Mesenchymal stem cell (in vitro differentiated cells and primary cell): ENCODE measurements around the gene UBAC2.

Experiments used
- DNase-seq: peaks from one replicate; pipeline ENCODE4 v3.0.0-alpha.2; 2013
- H2AFZ ChIP-seq: one replicate; pipeline ENCODE4 v1.6.1; 2013; ENCODE audit warnings: low read depth, mild to moderate bottlenecking, control low read depth, inconsistent platforms, low read length, moderate library complexity
- H2AK5ac ChIP-seq: 2 replicates; pipeline ENCODE4 v1.6.1; 2013; ENCODE audit warnings: low read length, moderate library complexity, mild to moderate bottlenecking, inconsistent platforms; ENCODE audit not compliant: severe bottlenecking
- H2BK120ac ChIP-seq: one replicate; pipeline ENCODE4 v1.6.1; 2013; ENCODE audit warnings: low read depth, mild to moderate bottlenecking, inconsistent platforms, low read length, moderate library complexity
- H2BK12ac ChIP-seq, 2 experiments: one replicate each; pipeline ENCODE4 v1.6.1; 2013; ENCODE audit warnings: inconsistent platforms in 2 of 2, low read length in 2 of 2, mild to moderate bottlenecking in 2 of 2, moderate library complexity in 2 of 2, control low read depth in 1 of 2
- H2BK15ac ChIP-seq: one replicate; pipeline ENCODE4 v1.6.1; 2013; ENCODE audit warnings: mild to moderate bottlenecking, low read depth, inconsistent platforms; ENCODE audit not compliant: poor library complexity, severe bottlenecking
- H2BK5ac ChIP-seq: 2 replicates; pipeline ENCODE4 v1.6.1; 2013; ENCODE audit warnings: low read depth, mild to moderate bottlenecking, low read length, control low read depth, inconsistent platforms; ENCODE audit not compliant: poor library complexity, severe bottlenecking
- H3K14ac ChIP-seq, 2 experiments: one replicate each; pipeline ENCODE4 v1.6.1; 2013; ENCODE audit warnings: inconsistent platforms in 2 of 2, low read length in 2 of 2, control low read depth in 1 of 2, mild to moderate bottlenecking in 1 of 2, moderate library complexity in 1 of 2
- H3K18ac ChIP-seq, 2 experiments: one replicate each; pipeline ENCODE4 v1.6.1; 2013; ENCODE audit warnings: inconsistent platforms in 2 of 2, low read length in 2 of 2, control low read depth in 1 of 2, low read depth in 1 of 2, mild to moderate bottlenecking in 1 of 2
- H3K23ac ChIP-seq, 2 experiments: one replicate each; pipeline ENCODE4 v1.6.1; 2013; ENCODE audit warnings: inconsistent platforms in 2 of 2, low read length in 2 of 2, mild to moderate bottlenecking in 2 of 2, moderate library complexity in 2 of 2, control low read depth in 1 of 2
- H3K27ac ChIP-seq: 2 replicates; pipeline ENCODE4 v1.5.1; 2013; ENCODE audit warnings: mild to moderate bottlenecking, moderate library complexity, low read length, control low read depth, inconsistent platforms; ENCODE audit not compliant: poor library complexity, severe bottlenecking
- H3K27me3 ChIP-seq, 2 experiments: 2 replicates each; pipeline versions ENCODE4 v1.6.1 to v1.7.0; 2013; ENCODE audit warnings: low read length in 2 of 2, mild to moderate bottlenecking in 2 of 2, moderate library complexity in 2 of 2, control low read depth in 1 of 2, inconsistent platforms in 1 of 2; ENCODE audit not compliant: control insufficient read depth in 1 of 2, insufficient read depth in 1 of 2
- H3K36me3 ChIP-seq, 2 experiments: 2 replicates each; pipeline versions ENCODE4 v1.6.1 to v1.7.0; 2013; ENCODE audit warnings: low read length in 2 of 2, control low read depth in 1 of 2, inconsistent platforms in 1 of 2, low read depth in 1 of 2, mild to moderate bottlenecking in 1 of 2; ENCODE audit not compliant: insufficient read depth in 2 of 2, control insufficient read depth in 1 of 2
- H3K4ac ChIP-seq, 2 experiments: one replicate each; pipeline ENCODE4 v1.6.1; 2013; ENCODE audit warnings: inconsistent platforms in 2 of 2, low read length in 2 of 2, mild to moderate bottlenecking in 2 of 2, moderate library complexity in 2 of 2, control low read depth in 1 of 2, low read depth in 1 of 2
- H3K4me1 ChIP-seq: 2 replicates; pipeline ENCODE4 v1.6.1; 2013; ENCODE audit warnings: low read depth, low read length, control low read depth; ENCODE audit not compliant: control insufficient read depth, insufficient read depth
- H3K4me2 ChIP-seq: 2 replicates; pipeline ENCODE4 v1.6.1; 2013; ENCODE audit warnings: low read length, mild to moderate bottlenecking, inconsistent platforms; ENCODE audit not compliant: poor library complexity, severe bottlenecking
- H3K4me3 ChIP-seq, 2 experiments: 2 replicates each; pipeline versions ENCODE4 v1.5.1 to v1.7.0; 2013; ENCODE audit warnings: low read length in 2 of 2, mild to moderate bottlenecking in 2 of 2, control low read depth in 1 of 2, low read depth in 1 of 2; ENCODE audit not compliant: insufficient read depth in 1 of 2
- H3K79me1 ChIP-seq: replicated peaks from 2 replicates; pipeline ENCODE4 v1.6.1; 2013; ENCODE audit warnings: mild to moderate bottlenecking, control low read depth, low read length, inconsistent platforms; ENCODE audit not compliant: poor library complexity, severe bottlenecking
- H3K9ac ChIP-seq: 2 replicates; pipeline ENCODE4 v1.7.0; 2013; ENCODE audit warnings: mild to moderate bottlenecking, low read length, moderate library complexity
- H3K9me3 ChIP-seq: 2 replicates; pipeline ENCODE4 v1.7.0; 2013; ENCODE audit warnings: mild to moderate bottlenecking, low read length; ENCODE audit not compliant: control insufficient read depth
- H4K8ac ChIP-seq: one replicate; pipeline ENCODE4 v1.6.1; 2013; ENCODE audit warnings: inconsistent platforms, mild to moderate bottlenecking, low read length, moderate library complexity
- H4K91ac ChIP-seq: one replicate; pipeline ENCODE4 v1.6.1; 2013; ENCODE audit warnings: mild to moderate bottlenecking, low read length, inconsistent platforms
- WGBS: methylation state at CpG from one replicate; pipeline ENCODE4 v1.1.7; 2013; ENCODE audit warnings: mixed read lengths; 5-methylcytosine and 5-hydroxymethylcytosine counted together

The UBAC2 gene

GRCh38 chr13:99290894-99291293 is 90.2 kb downstream of the UBAC2 start:
- Histone ChIP-seq H3K4me1 (no peaks in the 10 kb centered on the region), H3K36me3 (peaks cover 0 to 3% of the 10 kb centered on the region in 2 experiments), H2AFZ (no peak overlapping the region), H4K91ac (no peak overlapping the region), H3K27me3 (no peaks in the 10 kb centered on the region), H3K18ac (no peak overlapping the region), H2AK5ac (no peak overlapping the region), H4K8ac (no peak overlapping the region), H3K27ac (no peak overlapping the region), H2BK5ac (no peak overlapping the region), H3K4ac (no peak overlapping the region), H3K79me1 (peaks cover 30% of the 10 kb centered on the region), H3K9me3 (no peaks in the 10 kb centered on the region), H2BK120ac (no peak overlapping the region), H3K14ac (no peak overlapping the region), H3K4me2 (no peak overlapping the region), H3K4me3 (no peak overlapping the region), H2BK15ac (no peak overlapping the region), H3K23ac (no peak overlapping the region), H2BK12ac (no peak overlapping the region), H3K9ac (no peak overlapping the region)
- WGBS, result 94% methylated on average over 3 of the region's 3 CpGs
- DNase-seq, result no peak

- Histone ChIP-seq H3K23ac (no peak overlapping the region), H2BK15ac (no peak overlapping the region), H3K9me3 (no peaks in the 10 kb centered on the region), H4K91ac (no peak overlapping the region), H3K4me2 (no peak overlapping the region), H2AFZ (no peak overlapping the region), H4K8ac (no peak overlapping the region), H3K4me3 (no peak overlapping the region), H2BK120ac (no peak overlapping the region), H3K36me3 (peaks cover 0 to 3% of the 10 kb centered on the region in 2 experiments), H2BK12ac (no peak overlapping the region), H3K9ac (no peak overlapping the region), H3K27me3 (no peaks in the 10 kb centered on the region), H3K4me1 (no peaks in the 10 kb centered on the region), H2BK5ac (no peak overlapping the region), H3K27ac (no peak overlapping the region), H2AK5ac (no peak overlapping the region), H3K4ac (no peak overlapping the region), H3K14ac (no peak overlapping the region), H3K79me1 (peaks cover 23% of the 10 kb centered on the region), H3K18ac (no peak overlapping the region)
- 100% methylated on average over 2 of the region's 2 CpGs for WGBS
- no peak for DNase-seq
Observed at GRCh38 chr13:99293178-99293577, 92.5 kb downstream of the UBAC2 start.

GRCh38 chr13:99294198-99294597 is 93.5 kb downstream of the UBAC2 start:
- Histone ChIP-seq H2BK12ac (no peak overlapping the region), H3K9ac (no peak overlapping the region), H3K9me3 (no peaks in the 10 kb centered on the region), H3K4me2 (no peak overlapping the region), H4K8ac (no peak overlapping the region), H3K27me3 (no peaks in the 10 kb centered on the region), H3K4me3 (no peak overlapping the region), H3K4me1 (no peaks in the 10 kb centered on the region), H2BK15ac (no peak overlapping the region), H3K14ac (no peak overlapping the region), H3K36me3 (peaks cover 0 to 3% of the 10 kb centered on the region in 2 experiments), H3K18ac (no peak overlapping the region), H2BK5ac (no peak overlapping the region), H3K23ac (no peak overlapping the region), H2AK5ac (no peak overlapping the region), H4K91ac (no peak overlapping the region), H3K4ac (no peak overlapping the region), H3K27ac (no peak overlapping the region), H2BK120ac (no peak overlapping the region), H2AFZ (no peak overlapping the region), H3K79me1 (peaks cover 21% of the 10 kb centered on the region)
- DNase-seq, result no peak

GRCh38 chr13:99294958-99295357 is 94.3 kb downstream of the UBAC2 start:
- Histone ChIP-seq H2BK5ac (no peak overlapping the region), H2AFZ (no peak overlapping the region), H3K79me1 (peaks cover 21% of the 10 kb centered on the region), H3K4me1 (peaks cover under 1% of the 10 kb centered on the region), H3K4me2 (no peak overlapping the region), H4K8ac (no peak overlapping the region), H3K36me3 (peaks cover 0 to 3% of the 10 kb centered on the region in 2 experiments), H3K18ac (no peak overlapping the region), H3K4me3 (no peak overlapping the region), H3K9ac (no peak overlapping the region), H2BK12ac (no peak overlapping the region), H3K9me3 (no peaks in the 10 kb centered on the region), H2AK5ac (no peak overlapping the region), H3K27ac (no peak overlapping the region), H3K4ac (no peak overlapping the region), H3K14ac (no peak overlapping the region), H2BK15ac (no peak overlapping the region), H3K23ac (no peak overlapping the region), H4K91ac (no peak overlapping the region), H2BK120ac (no peak overlapping the region), H3K27me3 (no peaks in the 10 kb centered on the region)
- no peak for DNase-seq
- WGBS, result 95% methylated on average over 6 of the region's 7 CpGs
